Transverse colon (tissue), 4 donors: ENCODE measurements around the gene SULT4A1. TPM values are rescaled to one million over a fixed set of nuclear protein-coding genes. Genes with fewer than 3 reads are reported as not detected.

ENCODE experiments used
- DNase-seq: peaks from one replicate; pipeline ENCODE4 v3.0.0-alpha.2; 2019
- H3K27ac ChIP-seq, 4 donors: fragments of 200-600 bp; sonication (generic); 2 replicates each; pipeline ENCODE4 v1.5.1; 2016 to 2018; ENCODE audit warnings: inconsistent platforms in 4 of 4
- H3K27me3 ChIP-seq: fragments of 200-600 bp; sonication (generic); 2 replicates; pipeline ENCODE4 v1.5.1; 2017; ENCODE audit warnings: inconsistent platforms
- H3K36me3 ChIP-seq, 4 donors: fragments of 200-600 bp; sonication (generic); 2 replicates each; pipeline ENCODE4 v1.5.1; 2017 to 2019; ENCODE audit warnings: inconsistent platforms in 4 of 4
- H3K4me1 ChIP-seq, 4 donors: fragments of 200-600 bp; sonication (generic); 2 replicates each; pipeline ENCODE4 v1.5.1; 2017 to 2020; ENCODE audit warnings: inconsistent platforms in 4 of 4
- H3K4me3 ChIP-seq, 4 donors: fragments of 200-600 bp; sonication (generic); 1 replicate in 1 of 4; 2 replicates in 3 of 4; pipeline versions ENCODE4 v1.5.1 to v1.6.1; 2017 to 2019; ENCODE audit warnings: inconsistent platforms in 4 of 4
- H3K9me3 ChIP-seq, 2 donors: fragments of 200-600 bp; sonication (generic); 2 replicates each; pipeline ENCODE4 v1.5.1; 2017 to 2019; ENCODE audit warnings: inconsistent platforms in 2 of 2
- EP300 ChIP-seq: sonication (generic); formaldehyde crosslinking; IDR thresholded peaks from one replicate; pipeline ENCODE4 v1.6.1; 2017; ENCODE audit warnings: antibody characterized with exemption, low read depth
- POLR2A ChIP-seq: fragments of 450-650 bp; IDR thresholded peaks from one replicate; pipeline ENCODE4 v1.6.1; 2016; ENCODE audit warnings: antibody characterized with exemption, mild to moderate bottlenecking, moderate library complexity
- POLR2AphosphoS5 ChIP-seq, 3 donors: sonication (generic); formaldehyde crosslinking; IDR thresholded peaks; one replicate each; pipeline ENCODE4 v1.6.1; 2016; ENCODE audit warnings: antibody characterized with exemption in 3 of 3
- WGBS, 2 donors: methylation state at CpG; one replicate each; pipeline ENCODE4 v1.1.5; 2018; ENCODE audit warnings: low coverage in 1 of 2; 5-methylcytosine and 5-hydroxymethylcytosine counted together
- in situ Hi-C, 4 donors: fragments of 200-750 bp; cut with MboI; loops; one replicate each; pipeline versions ENCODE4 v1.15.0 to v1.15.1; 2017; ENCODE audit warnings: low sequenced_read_pairs in 3 of 4, low pct_ligation_motif_present in 1 of 4, low pct_unique_long_range_greater_than_20kb in 1 of 4
- intact Hi-C: fragments of 100-400 bp; cut with DNase I; formaldehyde crosslinking; loops from one replicate; pipeline ENCODE4 v1.15.1; 2023; ENCODE audit warnings: low total_unique reads
- total RNA-seq, 4 donors: library from RNA; depleted of rRNA; stranded (reverse); fragments of >200 nt; gene quantifications; one replicate each; pipeline ENCODE4 v1.1.0, GENCODE V29; 2016
- TF ChIP-seq, protein P1 (sequence below), 5 experiments: fragments of 200-600 bp in 3 of 5; fragments of 450-650 bp in 2 of 5; sonication (generic) in 3 of 5; IDR thresholded peaks; 1 replicate in 2 of 5; 2 replicates in 3 of 5; pipeline ENCODE4 v1.5.1; 2016 to 2017; ENCODE audit warnings: antibody characterized with exemption in 5 of 5, inconsistent platforms in 3 of 5, mild to moderate bottlenecking in 2 of 5, moderate library complexity in 1 of 5

Gene SULT4A1
- total RNA-seq, 4 donors from 2014 or later = 0.32 to 0.68 TPM; not detected in 2

DNA sequence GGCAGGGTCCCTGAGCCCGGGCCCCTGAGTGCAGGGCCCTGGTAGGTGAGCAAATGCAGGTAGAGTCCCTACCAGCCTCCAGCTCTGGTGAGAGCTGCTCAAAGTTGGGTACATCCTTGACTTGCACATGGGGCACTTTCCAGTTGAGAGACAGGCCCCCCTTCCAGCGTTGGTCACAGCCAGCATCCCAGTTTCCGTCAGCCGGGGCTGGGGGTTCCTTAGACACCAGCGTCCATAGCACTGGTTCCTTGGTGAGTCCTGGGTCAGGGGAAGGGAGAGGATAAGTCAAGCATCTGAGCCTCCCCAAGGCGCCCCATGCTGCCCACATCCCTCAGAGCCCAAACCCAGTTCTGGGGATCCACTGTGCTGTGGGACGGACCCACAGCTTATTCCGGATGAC lies 23.9 kb upstream of the SULT4A1 start:
- DNase-seq = no peak
- Histone ChIP-seq H3K27ac (no peak overlapping the region), H3K4me1 (peaks cover 0 to 1% (median 0%) of the 10 kb centered on the region in 4 donors), H3K4me3 (no peak overlapping the region), H3K27me3 (peaks cover 36% of the 10 kb centered on the region), H3K9me3 (no peaks in the 10 kb centered on the region), H3K36me3 (no peaks in the 10 kb centered on the region)
- TF ChIP-seq POLR2A (no peak), POLR2AphosphoS5 (IDR thresholded peaks at IDR 0.05) (no peak)
- TF ChIP-seq, protein P1, sequence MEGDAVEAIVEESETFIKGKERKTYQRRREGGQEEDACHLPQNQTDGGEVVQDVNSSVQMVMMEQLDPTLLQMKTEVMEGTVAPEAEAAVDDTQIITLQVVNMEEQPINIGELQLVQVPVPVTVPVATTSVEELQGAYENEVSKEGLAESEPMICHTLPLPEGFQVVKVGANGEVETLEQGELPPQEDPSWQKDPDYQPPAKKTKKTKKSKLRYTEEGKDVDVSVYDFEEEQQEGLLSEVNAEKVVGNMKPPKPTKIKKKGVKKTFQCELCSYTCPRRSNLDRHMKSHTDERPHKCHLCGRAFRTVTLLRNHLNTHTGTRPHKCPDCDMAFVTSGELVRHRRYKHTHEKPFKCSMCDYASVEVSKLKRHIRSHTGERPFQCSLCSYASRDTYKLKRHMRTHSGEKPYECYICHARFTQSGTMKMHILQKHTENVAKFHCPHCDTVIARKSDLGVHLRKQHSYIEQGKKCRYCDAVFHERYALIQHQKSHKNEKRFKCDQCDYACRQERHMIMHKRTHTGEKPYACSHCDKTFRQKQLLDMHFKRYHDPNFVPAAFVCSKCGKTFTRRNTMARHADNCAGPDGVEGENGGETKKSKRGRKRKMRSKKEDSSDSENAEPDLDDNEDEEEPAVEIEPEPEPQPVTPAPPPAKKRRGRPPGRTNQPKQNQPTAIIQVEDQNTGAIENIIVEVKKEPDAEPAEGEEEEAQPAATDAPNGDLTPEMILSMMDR (IDR thresholded peaks at IDR 0.05) = no peak
- intact Hi-C loops = no loop called here
- in situ Hi-C loops = no loop called here
- WGBS, 2 donors = 53% methylated on average over 7 of the region's 8 CpGs; no CpG with 5 or more reads in 1 of the 2 donors

DNA sequence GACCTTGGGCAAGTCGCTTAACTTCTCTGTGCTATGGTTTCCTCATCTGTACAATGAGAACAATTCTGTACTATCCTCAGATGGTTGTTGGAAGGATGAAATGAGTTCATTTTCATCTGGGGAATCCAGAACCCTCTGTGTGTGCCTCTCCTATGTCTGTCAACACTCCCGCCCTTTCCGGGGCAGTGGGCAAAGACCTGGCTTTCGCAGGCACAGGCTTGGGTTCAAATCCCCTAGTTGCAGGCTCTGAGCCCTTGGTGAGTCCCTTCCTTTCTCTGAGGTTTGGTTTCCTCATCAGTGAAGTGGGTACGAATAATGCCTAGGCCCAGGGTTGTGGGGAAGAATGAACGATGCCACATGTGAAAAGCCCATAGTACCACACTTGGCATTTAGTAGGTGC lies 23.5 kb upstream of the SULT4A1 start:
- DNase-seq = no peak
- H3K9me3 ChIP-seq = no peaks in the 10 kb centered on the region
- WGBS, 2 donors = 93 to 96% methylated on average over 6 of the region's 6 CpGs

DNA sequence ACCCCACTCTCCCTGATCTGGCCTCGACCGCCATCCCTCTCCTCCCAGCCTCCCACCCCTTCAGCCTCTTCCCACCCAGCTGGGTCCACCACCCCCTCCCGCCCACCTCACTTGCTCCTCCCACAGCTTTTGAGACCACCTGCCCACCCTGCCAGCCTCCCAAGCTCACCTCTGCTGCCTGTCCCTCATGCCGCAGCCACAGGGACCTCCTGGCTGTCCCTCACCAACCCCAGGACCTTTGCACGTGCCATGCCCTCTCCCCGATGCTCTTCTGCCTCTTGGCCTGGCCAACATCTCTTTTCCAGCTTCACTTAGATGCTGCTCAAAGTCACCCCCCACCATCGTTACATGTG lies 23.0 kb upstream of the SULT4A1 start:
- DNase-seq = no peak
- WGBS, 2 donors = 66 to 83% methylated on average over 2 to 7 of the region's 7 CpGs
- H3K27me3 ChIP-seq = peaks cover 27% of the 10 kb centered on the region
- H3K9me3 ChIP-seq = no peaks in the 10 kb centered on the region
- in situ Hi-C loops = no loop called here
- TF ChIP-seq POLR2AphosphoS5 (IDR thresholded peaks at IDR 0.05) (no peak), EP300 (no peak), POLR2A (no peak)
- TF ChIP-seq, protein P1 (IDR thresholded peaks at IDR 0.05) = no peak
- no peak overlapping the region for H3K27ac ChIP-seq
- no peaks in the 10 kb centered on the region for H3K4me1 ChIP-seq
- H3K36me3 ChIP-seq = no peaks in the 10 kb centered on the region
- no peak overlapping the region for H3K4me3 ChIP-seq
- intact Hi-C loops = no loop called here

More for the DNA sequence above, 23.5 kb upstream of the SULT4A1 start:
- H3K4me1 ChIP-seq = no peaks in the 10 kb centered on the region
- H3K4me3 ChIP-seq = no peak overlapping the region
- in situ Hi-C loops (no loop called here), intact Hi-C loops (no loop called here)
- peaks cover 32% of the 10 kb centered on the region for H3K27me3 ChIP-seq
- no peaks in the 10 kb centered on the region for H3K36me3 ChIP-seq
- H3K27ac ChIP-seq = no peak overlapping the region
- TF ChIP-seq EP300 (no peak), POLR2AphosphoS5 (IDR thresholded peaks at IDR 0.05) (no peak), POLR2A (no peak)
- TF ChIP-seq, protein P1 (IDR thresholded peaks at IDR 0.05) = no peak

DNA sequence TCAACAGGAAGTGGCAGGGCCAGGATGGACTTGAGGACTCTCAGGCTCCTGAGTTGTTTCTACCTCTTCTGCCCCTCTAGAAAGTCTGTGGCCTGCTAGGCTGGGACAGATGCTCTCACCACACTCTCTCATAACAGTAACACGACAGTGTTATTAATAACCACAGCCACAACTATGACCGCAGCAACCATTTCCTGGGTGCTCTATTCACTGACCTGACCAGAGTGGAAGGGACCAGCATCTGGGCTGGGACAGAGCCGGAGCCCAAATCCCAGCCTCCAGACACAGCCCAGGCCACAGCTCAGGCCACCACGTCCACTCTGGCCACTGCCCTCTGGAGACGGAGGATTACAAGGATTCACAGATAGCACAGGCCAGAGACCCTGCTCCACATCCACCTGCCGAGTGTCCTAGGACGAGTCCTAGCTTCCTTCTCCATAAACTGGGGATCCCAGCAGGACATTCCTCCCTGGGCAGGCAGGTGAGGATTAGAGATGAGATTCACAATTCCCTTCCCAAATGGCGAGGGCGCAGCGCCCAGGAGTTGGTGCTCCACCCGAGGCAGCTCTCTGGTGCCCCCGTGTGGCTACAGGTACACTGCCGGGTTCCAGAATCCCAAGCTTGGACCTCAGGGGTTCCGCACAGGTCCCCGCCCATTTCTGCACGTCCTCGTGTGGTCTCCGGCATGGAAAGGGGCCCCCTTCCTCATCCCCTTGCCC lies 22.4 kb upstream of the SULT4A1 start:
- no peaks in the 10 kb centered on the region for H3K36me3 ChIP-seq
- H3K27ac ChIP-seq = no peak overlapping the region
- H3K27me3 ChIP-seq = peaks cover 21% of the 10 kb centered on the region
- no peaks in the 10 kb centered on the region for H3K4me1 ChIP-seq
- in situ Hi-C loops = no loop called here
- WGBS, 2 donors = 20 to 22% methylated on average over 2 to 18 of the region's 18 CpGs
- TF ChIP-seq, protein P1 (IDR thresholded peaks at IDR 0.05) = peak; percentile 43 to 76 (median 68)
- TF ChIP-seq POLR2A = no peak
- intact Hi-C loops = no loop called here
- H3K4me3 ChIP-seq = no peak overlapping the region
- H3K9me3 ChIP-seq = no peaks in the 10 kb centered on the region
- DNase-seq = peak; percentile 49
